Right atrium auricular region (tissue), 2 donors: Measurements from ENCODE around the gene TRHDE. TPM values are rescaled to one million over a fixed set of nuclear protein-coding genes. Genes with fewer than 3 reads are reported as not detected.
"Not testable (repeated sequence)": the region's sequence is repeated elsewhere in the genome, so short reads cannot be mapped to it uniquely, and the experiment has no call there.

Source experiments
- DNase-seq: peaks from one replicate; pipeline ENCODE4 v3.0.0-alpha.2; 2019; ENCODE audit warnings: low spot score
- H3K27ac ChIP-seq, 2 donors: fragments of 200-600 bp; sonication (generic); 1 replicate in 1 of 2; 2 replicates in 1 of 2; pipeline ENCODE4 v1.5.1; 2016 to 2019
- H3K27me3 ChIP-seq, 2 donors: fragments of 200-600 bp; sonication (generic); one replicate each; pipeline versions ENCODE4 v1.5.1 to v1.6.0; 2017 to 2019
- H3K36me3 ChIP-seq: fragments of 200-600 bp; sonication (generic); one replicate; pipeline ENCODE4 v1.5.1; 2016
- H3K4me1 ChIP-seq, 2 donors: fragments of 200-600 bp; sonication (generic); one replicate each; pipeline versions ENCODE4 v1.5.1 to v1.6.0; 2017 to 2019
- H3K4me3 ChIP-seq, 2 donors: fragments of 200-600 bp; sonication (generic); 1 replicate in 1 of 2; 2 replicates in 1 of 2; pipeline ENCODE4 v1.5.1; 2017 to 2019; ENCODE audit warnings: mild to moderate bottlenecking in 1 of 2, moderate library complexity in 1 of 2
- H3K9me3 ChIP-seq, 2 donors: fragments of 200-600 bp; sonication (generic); one replicate each; pipeline ENCODE4 v1.5.1; 2019
- total RNA-seq, 2 donors: library from RNA; depleted of rRNA; stranded (reverse); fragments of >200 nt; gene quantifications; one replicate each; pipeline ENCODE4 v1.1.0, GENCODE V29; 2016
- TF ChIP-seq, protein P1 (sequence below), 2 donors: fragments of 200-600 bp; sonication (generic); IDR thresholded peaks; one replicate each; pipeline ENCODE4 v1.5.1; 2019; ENCODE audit warnings: antibody characterized with exemption in 2 of 2

Gene TRHDE
- total RNA-seq, 2 donors from 2014 or later, result 0.37 to 3.4 TPM

DNA sequence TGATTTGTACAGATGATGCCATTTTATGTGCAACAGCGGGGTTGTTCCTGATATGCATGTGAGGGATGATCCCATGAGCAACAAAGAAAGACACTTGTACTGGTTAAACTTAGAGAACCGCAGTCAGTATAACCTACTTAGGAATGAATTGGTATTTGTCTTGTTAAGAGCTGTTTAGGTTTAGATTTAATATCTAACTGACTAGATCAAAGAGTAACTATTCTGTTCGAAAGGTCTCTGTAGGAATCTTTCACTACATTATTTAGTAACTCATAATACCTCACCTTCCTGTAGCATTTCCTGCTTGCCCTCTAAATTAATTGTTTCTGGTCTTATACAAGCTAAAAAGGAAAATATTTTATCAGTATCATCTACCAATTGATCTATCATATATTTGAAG is 350.4 kb downstream of the TRHDE start:
- Histone ChIP-seq H3K27ac (no peak overlapping the region), H3K4me3 (no peak overlapping the region), H3K27me3 (no peaks in the 10 kb centered on the region), H3K36me3 (no peaks in the 10 kb centered on the region), H3K4me1 (no peaks in the 10 kb centered on the region), H3K9me3 (no peaks in the 10 kb centered on the region)
- DNase-seq, result no peak
- TF ChIP-seq, protein P1, sequence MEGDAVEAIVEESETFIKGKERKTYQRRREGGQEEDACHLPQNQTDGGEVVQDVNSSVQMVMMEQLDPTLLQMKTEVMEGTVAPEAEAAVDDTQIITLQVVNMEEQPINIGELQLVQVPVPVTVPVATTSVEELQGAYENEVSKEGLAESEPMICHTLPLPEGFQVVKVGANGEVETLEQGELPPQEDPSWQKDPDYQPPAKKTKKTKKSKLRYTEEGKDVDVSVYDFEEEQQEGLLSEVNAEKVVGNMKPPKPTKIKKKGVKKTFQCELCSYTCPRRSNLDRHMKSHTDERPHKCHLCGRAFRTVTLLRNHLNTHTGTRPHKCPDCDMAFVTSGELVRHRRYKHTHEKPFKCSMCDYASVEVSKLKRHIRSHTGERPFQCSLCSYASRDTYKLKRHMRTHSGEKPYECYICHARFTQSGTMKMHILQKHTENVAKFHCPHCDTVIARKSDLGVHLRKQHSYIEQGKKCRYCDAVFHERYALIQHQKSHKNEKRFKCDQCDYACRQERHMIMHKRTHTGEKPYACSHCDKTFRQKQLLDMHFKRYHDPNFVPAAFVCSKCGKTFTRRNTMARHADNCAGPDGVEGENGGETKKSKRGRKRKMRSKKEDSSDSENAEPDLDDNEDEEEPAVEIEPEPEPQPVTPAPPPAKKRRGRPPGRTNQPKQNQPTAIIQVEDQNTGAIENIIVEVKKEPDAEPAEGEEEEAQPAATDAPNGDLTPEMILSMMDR (IDR thresholded peaks at IDR 0.05), result no peak

DNA sequence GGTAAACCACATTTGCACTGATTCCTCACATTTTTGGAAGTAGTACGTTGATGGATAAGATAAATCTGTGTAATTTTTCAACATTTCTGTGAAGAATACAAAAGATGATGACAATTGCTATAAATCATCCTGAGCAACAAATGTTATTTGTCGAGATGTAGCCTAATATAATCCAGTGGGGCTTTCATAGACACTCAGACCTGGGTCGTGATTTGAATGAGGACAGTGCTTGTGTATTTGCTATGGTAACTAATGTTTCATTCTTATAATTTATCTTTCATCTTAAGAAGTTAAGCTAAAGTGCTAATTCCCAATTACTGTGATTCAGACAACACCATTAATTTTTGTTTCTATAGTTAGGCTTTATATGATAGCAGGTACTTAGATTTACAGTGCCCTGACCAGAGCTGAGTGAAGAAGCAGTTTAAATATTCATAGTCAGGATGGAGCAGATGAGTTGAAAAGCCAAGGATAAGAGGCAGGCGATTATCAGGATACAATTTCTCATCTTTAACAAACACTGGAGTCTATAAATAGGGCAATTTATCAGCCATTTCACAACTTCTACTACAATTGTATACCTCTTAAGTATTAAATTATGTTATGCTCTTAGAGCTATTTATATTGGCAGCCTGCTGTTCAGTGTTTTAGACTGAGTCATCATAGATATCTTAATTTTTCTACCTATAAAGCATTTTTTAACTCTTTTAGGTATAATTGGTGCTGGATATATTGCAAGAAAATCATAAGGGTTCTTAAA is 359.9 kb downstream of the TRHDE start:
- no peak overlapping the region for H3K27ac ChIP-seq
- H3K4me3 ChIP-seq, result no peak overlapping the region
- DNase-seq, result no peak
- H3K36me3 ChIP-seq, result no peaks in the 10 kb centered on the region
- no peaks in the 10 kb centered on the region for H3K9me3 ChIP-seq
- no peaks in the 10 kb centered on the region for H3K27me3 ChIP-seq
- TF ChIP-seq, protein P1 (IDR thresholded peaks at IDR 0.05), result no peak
- H3K4me1 ChIP-seq, result no peaks in the 10 kb centered on the region

DNA sequence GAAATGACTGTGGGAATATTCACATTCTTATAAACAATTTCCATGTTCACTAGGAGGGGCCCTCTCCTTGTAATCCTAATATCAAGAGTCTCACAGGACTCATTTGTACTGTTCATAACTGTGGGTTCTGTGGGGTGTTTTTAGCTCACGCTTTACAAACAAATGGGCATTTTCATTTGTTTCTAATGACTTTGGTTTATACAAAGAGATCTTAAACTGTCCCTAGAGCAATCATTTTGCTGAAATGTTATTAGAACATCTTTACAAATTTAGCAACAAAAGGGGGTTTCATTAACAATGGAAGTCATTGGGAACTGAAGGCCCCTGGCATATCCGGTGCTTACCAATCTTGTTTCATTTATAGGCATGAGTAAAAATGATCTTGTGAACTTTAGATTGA is 370.5 kb downstream of the TRHDE start:
- Histone ChIP-seq H3K27me3 (no peaks in the 10 kb centered on the region), H3K4me1 (no peaks in the 10 kb centered on the region), H3K9me3 (no peaks in the 10 kb centered on the region), H3K4me3 (no peak overlapping the region), H3K27ac (no peak overlapping the region), H3K36me3 (no peaks in the 10 kb centered on the region)
- DNase-seq, result no peak
- TF ChIP-seq, protein P1 (IDR thresholded peaks at IDR 0.05), result no peak

DNA sequence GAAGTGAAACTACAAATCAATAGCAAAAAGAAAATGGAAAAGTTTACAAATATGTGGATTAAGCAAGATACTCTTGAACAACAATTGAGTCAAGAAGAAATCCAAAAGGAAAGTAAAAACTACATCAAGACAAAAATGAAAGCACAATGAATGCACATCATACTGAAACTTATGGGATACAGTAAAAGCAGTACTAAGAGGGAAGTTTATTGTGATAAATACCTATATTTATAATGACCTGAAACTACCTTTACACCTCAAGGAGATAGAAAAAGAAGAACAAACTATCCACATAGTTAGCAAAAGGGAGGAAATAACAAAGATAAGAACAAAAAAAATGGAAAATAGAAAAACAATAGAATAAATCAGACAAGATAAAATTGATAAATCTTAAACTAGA is 375.0 kb downstream of the TRHDE start:
- no peaks in the 10 kb centered on the region for H3K27me3 ChIP-seq
- no peaks in the 10 kb centered on the region for H3K9me3 ChIP-seq
- no peak overlapping the region for H3K27ac ChIP-seq
- H3K4me1 ChIP-seq, result no peaks in the 10 kb centered on the region
- TF ChIP-seq, protein P1 (IDR thresholded peaks at IDR 0.05), result no peak
- DNase-seq, result no peak
- no peaks in the 10 kb centered on the region for H3K36me3 ChIP-seq
- H3K4me3 ChIP-seq, result no peak overlapping the region

DNA sequence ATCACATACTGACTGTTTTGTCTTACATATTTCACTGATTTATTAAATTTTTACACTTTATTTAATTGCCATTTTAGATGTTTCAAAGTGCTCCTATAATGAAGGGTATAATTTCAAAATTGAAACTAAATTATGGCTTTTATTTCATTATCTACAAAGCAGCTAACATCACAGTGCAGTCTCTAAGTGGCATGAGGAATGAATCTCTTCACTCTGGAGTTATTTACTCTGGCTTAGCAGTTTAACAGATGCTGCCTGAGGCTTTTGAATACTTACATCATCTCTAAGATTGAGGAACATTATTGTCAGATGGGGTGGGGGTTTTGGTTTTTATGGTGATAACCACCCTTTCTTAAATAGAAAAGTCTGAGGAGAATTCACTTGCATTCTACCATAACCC is 386.4 kb downstream of the TRHDE start:
- Histone ChIP-seq H3K27ac (no peak overlapping the region), H3K27me3 (no peaks in the 10 kb centered on the region), H3K9me3 (no peaks in the 10 kb centered on the region), H3K36me3 (no peaks in the 10 kb centered on the region), H3K4me3 (no peak overlapping the region), H3K4me1 (no peaks in the 10 kb centered on the region)
- no peak for DNase-seq
- TF ChIP-seq, protein P1 (IDR thresholded peaks at IDR 0.05), result no peak

DNA sequence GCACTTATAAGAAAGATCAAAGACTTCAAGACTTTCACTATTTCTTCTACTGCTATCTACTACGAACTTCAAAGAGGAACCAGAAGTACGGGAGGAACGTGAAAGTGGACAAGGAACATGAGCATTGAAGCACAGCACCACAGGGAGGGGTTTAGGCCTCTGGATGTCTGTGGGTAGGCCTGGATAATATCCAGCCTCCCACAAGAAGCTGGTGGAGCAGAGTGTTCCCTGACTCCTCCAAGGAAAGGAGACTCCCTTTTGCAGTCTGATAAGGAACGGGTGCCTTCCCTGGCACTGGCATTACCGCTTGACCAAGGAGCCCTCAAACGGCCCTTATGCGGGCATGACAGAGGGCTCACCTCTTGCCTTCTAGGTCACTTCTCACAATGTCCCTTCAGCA is 388.0 kb downstream of the TRHDE start:
- H3K27ac ChIP-seq, DNase-seq, H3K4me3 ChIP-seq, H3K9me3 ChIP-seq, H3K27me3 ChIP-seq, H3K4me1 ChIP-seq, H3K36me3 ChIP-seq: not testable (repeated sequence)
